ENCODE results near the gene ADAMTS15. TPM values are rescaled to one million over a fixed set of nuclear protein-coding genes. Genes with fewer than 3 reads are reported as not detected.

The ADAMTS15 gene
- total RNA-seq, 2 experiments from 2014 or later, result not detected

DNA sequence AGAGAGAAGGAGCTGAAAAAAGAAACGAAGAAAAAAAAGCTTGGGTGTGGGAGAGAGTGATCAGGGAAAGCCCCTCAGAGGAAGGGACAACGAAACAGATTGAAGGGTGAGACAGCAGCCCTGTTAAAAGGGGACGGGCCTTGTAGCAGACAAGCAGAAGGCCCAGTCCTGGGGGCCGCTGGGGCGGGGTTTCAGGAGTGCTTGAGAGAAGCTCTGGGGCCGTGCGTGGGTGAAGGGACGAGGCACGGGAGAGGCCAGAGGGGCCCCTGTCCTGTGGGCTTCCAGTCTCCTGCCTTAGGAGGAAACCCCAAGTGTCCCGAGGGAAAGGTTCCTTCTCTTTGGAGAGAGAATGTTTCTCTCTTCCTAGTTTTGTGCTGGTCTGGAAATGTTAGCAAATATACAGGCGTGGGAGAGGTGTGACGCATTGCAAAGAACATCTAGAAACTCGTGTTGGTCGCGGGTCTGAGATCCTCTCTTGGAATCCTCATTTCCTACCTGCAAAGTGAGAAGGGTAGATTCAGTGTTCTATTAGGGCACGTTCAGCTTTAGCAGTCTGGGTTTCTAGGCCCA is 28.6 kb downstream of the ADAMTS15 start:
- H3K27ac Mint-ChIP-seq, result no peak overlapping the region
- H3K36me3 Mint-ChIP-seq (ENCODE audit: low read depth), result no peaks in the 10 kb centered on the region
- intact Hi-C loops (cut with micrococcal nuclease), result no loop called here
- no peaks in the 10 kb centered on the region for H3K27me3 Mint-ChIP-seq
- DNase-seq (no peak), ATAC-seq (no peak)
- no peak overlapping the region for H3K4me3 Mint-ChIP-seq
- TF ChIP-seq, protein P1, sequence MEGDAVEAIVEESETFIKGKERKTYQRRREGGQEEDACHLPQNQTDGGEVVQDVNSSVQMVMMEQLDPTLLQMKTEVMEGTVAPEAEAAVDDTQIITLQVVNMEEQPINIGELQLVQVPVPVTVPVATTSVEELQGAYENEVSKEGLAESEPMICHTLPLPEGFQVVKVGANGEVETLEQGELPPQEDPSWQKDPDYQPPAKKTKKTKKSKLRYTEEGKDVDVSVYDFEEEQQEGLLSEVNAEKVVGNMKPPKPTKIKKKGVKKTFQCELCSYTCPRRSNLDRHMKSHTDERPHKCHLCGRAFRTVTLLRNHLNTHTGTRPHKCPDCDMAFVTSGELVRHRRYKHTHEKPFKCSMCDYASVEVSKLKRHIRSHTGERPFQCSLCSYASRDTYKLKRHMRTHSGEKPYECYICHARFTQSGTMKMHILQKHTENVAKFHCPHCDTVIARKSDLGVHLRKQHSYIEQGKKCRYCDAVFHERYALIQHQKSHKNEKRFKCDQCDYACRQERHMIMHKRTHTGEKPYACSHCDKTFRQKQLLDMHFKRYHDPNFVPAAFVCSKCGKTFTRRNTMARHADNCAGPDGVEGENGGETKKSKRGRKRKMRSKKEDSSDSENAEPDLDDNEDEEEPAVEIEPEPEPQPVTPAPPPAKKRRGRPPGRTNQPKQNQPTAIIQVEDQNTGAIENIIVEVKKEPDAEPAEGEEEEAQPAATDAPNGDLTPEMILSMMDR (IDR thresholded peaks at IDR 0.05), result no peak
- ChIA-PET CTCF (interaction anchor here (1.3 kb wide), 1 partner anchor 42 kb away, joined by 4 read pairs; no protein-coding TSS in a partner anchor), POLR2A (no interaction called here)
- H3K4me1 Mint-ChIP-seq (ENCODE audit: low read depth), result no peaks in the 10 kb centered on the region
- no peaks in the 10 kb centered on the region for H3K9me3 Mint-ChIP-seq

DNA sequence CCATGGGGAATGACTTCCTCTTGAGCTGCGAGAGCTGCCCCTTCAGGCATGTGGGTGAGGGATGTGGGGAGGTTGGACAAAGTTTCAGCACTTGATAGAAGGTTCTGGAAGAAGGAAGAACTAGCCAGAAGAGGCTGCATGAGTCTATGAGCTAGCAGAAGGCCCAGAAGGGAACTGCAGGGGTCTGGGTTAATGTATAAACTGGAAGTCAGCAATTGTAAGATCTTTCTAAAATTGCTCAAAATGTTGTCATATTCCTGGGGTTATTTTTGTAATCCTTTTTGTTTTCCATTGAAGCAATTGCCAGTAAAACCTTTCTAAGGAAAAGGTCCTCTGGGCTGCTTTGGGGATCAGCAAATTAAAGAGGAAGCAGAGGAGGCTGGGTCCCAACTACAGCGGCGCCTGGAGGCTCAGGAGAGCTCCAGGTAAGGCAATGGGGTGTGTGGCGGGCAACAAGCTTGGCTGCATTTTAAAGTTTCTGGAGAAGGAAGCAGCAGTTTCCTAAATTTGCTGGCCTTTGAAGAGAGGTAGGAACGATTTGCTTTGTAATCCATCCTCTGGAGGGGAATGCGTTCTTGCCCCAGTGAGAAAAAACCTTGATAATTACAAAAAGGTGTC is 29.2 kb downstream of the ADAMTS15 start:
- Mint-ChIP-seq H3K36me3 (ENCODE audit: low read depth) (no peaks in the 10 kb centered on the region), H3K4me3 (no peak overlapping the region), H3K9me3 (no peaks in the 10 kb centered on the region), H3K27ac (no peak overlapping the region), H3K4me1 (ENCODE audit: low read depth) (no peaks in the 10 kb centered on the region), H3K27me3 (no peaks in the 10 kb centered on the region)
- intact Hi-C loops (cut with micrococcal nuclease), result no loop called here
- TF ChIP-seq, protein P1 (IDR thresholded peaks at IDR 0.05), result no peak
- CTCF ChIA-PET, result no interaction called here
- no peak for ATAC-seq
- no peak for DNase-seq
- POLR2A ChIA-PET, result no interaction called here

DNA sequence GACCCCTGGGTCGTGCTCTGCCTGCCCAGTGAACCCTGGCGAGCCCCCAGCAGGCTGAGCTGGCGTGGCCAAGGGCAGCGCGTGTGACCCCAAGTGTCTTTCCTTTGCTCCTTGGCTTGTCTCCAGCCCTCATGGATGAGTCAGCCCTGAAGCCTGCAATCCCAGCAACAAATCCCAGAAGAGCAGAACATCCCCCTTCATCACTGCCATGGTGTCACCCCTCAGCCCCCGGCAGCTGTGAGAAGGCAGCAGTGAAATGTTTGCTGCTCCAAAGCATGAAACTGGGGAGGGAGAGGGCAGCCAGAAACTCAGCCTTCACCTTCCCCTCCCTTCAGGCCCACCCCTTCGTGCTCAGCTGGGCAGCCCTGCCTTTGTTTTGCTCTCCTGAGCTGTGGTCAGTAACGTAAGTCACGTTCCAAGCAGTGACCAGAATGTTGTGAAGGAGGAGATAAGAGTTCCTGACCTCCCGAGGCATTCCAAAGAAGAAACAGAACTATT is 29.8 kb downstream of the ADAMTS15 start:
- DNase-seq (no peak), ATAC-seq (no peak)
- POLR2A ChIA-PET, result no interaction called here
- no peaks in the 10 kb centered on the region for H3K9me3 Mint-ChIP-seq
- intact Hi-C loops (cut with micrococcal nuclease), result no loop called here
- TF ChIP-seq, protein P1 (IDR thresholded peaks at IDR 0.05), result no peak
- no peaks in the 10 kb centered on the region for H3K4me1 Mint-ChIP-seq (ENCODE audit: low read depth)
- H3K36me3 Mint-ChIP-seq (ENCODE audit: low read depth), result no peaks in the 10 kb centered on the region
- H3K4me3 Mint-ChIP-seq, result no peak overlapping the region
- no peak overlapping the region for H3K27ac Mint-ChIP-seq
- no peaks in the 10 kb centered on the region for H3K27me3 Mint-ChIP-seq
- CTCF ChIA-PET, result no interaction called here

DNA sequence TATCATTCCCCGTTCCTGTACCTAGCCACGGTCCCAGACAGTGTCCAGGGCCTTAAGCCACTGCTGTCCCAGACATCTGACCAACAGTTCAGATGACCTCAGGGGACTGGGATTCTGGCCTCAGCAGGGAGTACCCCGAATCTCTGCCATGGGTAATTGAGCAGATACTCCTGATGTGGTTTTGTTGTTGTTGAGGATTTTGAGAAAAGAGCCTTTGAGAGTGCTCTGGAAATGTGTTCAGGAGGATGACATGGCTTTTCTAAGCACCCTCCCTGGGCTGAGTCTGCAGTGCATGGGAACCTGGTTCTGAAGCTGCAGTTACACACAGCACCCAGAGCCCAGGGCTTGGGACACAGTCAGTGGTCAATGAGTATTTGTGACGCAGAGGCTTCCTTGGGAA is 30.4 kb downstream of the ADAMTS15 start:
- no peaks in the 10 kb centered on the region for H3K36me3 Mint-ChIP-seq (ENCODE audit: low read depth)
- no peak for ATAC-seq
- no peaks in the 10 kb centered on the region for H3K9me3 Mint-ChIP-seq
- no peak overlapping the region for H3K4me3 Mint-ChIP-seq
- no peaks in the 10 kb centered on the region for H3K4me1 Mint-ChIP-seq (ENCODE audit: low read depth)
- intact Hi-C loops (cut with micrococcal nuclease), result no loop called here
- no peak overlapping the region for H3K27ac Mint-ChIP-seq
- no peak for DNase-seq
- CTCF ChIA-PET, result no interaction called here
- POLR2A ChIA-PET, result no interaction called here
- no peaks in the 10 kb centered on the region for H3K27me3 Mint-ChIP-seq
- TF ChIP-seq, protein P1 (IDR thresholded peaks at IDR 0.05), result no peak

DNA sequence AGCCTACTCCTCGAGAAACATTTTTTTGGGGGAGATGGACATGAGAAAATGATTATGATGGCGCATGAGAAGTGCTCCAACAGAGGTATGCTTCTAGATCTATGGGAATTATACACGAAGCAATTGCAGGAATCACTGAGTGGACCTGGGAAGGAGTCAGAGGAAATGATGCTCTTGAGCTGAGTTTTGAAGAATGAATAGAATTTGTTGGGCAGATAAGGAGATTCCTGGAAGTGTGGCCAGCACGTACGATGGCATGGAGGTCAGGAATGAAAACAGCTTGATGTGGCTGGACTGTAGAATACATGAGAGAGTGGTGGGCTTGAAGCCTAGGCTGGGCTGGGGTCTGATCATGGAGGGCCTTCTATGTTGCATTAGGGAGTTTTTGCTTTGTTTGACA is 31.7 kb downstream of the ADAMTS15 start:
- no peak for DNase-seq
- no peak for ATAC-seq
- intact Hi-C loops (cut with micrococcal nuclease), result no loop called here
- no peaks in the 10 kb centered on the region for H3K27me3 Mint-ChIP-seq
- H3K9me3 Mint-ChIP-seq, result no peaks in the 10 kb centered on the region
- TF ChIP-seq, protein P1 (IDR thresholded peaks at IDR 0.05), result no peak
- POLR2A ChIA-PET, result no interaction called here
- H3K4me3 Mint-ChIP-seq, result no peak overlapping the region
- CTCF ChIA-PET, result no interaction called here
- no peaks in the 10 kb centered on the region for H3K4me1 Mint-ChIP-seq (ENCODE audit: low read depth)
- no peaks in the 10 kb centered on the region for H3K36me3 Mint-ChIP-seq (ENCODE audit: low read depth)
- H3K27ac Mint-ChIP-seq, result no peak overlapping the region
